GM12878 (cell line): Measurements from ENCODE around the gene PI4KB. TPM values are rescaled to one million over a fixed set of nuclear protein-coding genes. Genes with fewer than 3 reads are reported as not detected.
"Not testable (repeated sequence)": the region's sequence is repeated elsewhere in the genome, so short reads cannot be mapped to it uniquely, and the experiment has no call there.

ENCODE experiments used
- ATAC-seq: fragments of 200-7000 bp; cut with Tn5 transposase; 3 replicates; pipeline ENCODE4 v1.9.1; 2020; ENCODE audit warnings: mild to moderate bottlenecking, moderate library complexity
- BruUV-seq: library from RNA; stranded (reverse); fragments of 400-500 nt; replicated peaks from 2 replicates; lab custom pipeline; 2021; lab: Mats Ljungman, UMichigan
- CTCF ChIA-PET: fragments of 300-600 bp; sonication (Branson Sonifier 250); formaldehyde crosslinking; extraction: SDS; loops from one replicate; lab custom pipeline; 2021; ENCODE audit warnings: inconsistent platforms; lab: Yijun Ruan, JAX
- POLR2A ChIA-PET: fragments of 350-600 bp; formaldehyde crosslinking; extraction: SDS; loops from one replicate; lab custom pipeline; 2021; ENCODE audit warnings: inconsistent platforms; lab: Charles Lee
- RAD21 ChIA-PET: fragments of 300-600 bp; sonication (Branson Sonifier 250); formaldehyde crosslinking; loops from one replicate; lab custom pipeline; 2023; ENCODE audit warnings: antibody characterized with exemption; ENCODE audit not compliant: unreplicated experiment; lab: Charles Lee
- SMC1A ChIA-PET: fragments of 300-600 bp; sonication (Branson Sonifier 250); formaldehyde crosslinking; loops from one replicate; lab custom pipeline; 2023; ENCODE audit not compliant: unreplicated experiment, uncharacterized antibody; lab: Charles Lee
- DNase-seq: peaks from one replicate; pipeline ENCODE4 v3.0.0-alpha.2; 2011; ENCODE audit warnings: low read depth, low spot score
- FAIRE-seq: peaks from 3 replicates; lab custom pipeline; 2011; peaks lifted over from hg19 to GRCh38; lab: Jason Lieb, UNC
- H2AFZ ChIP-seq: 2 replicates; pipeline ENCODE4 v1.6.0; 2011; ENCODE audit warnings: low read depth, low read length, control low read depth; ENCODE audit not compliant: control insufficient read depth
- H3K27ac ChIP-seq: 2 replicates; pipeline ENCODE4 v1.5.1; 2011; ENCODE audit warnings: control low read depth; ENCODE audit not compliant: control insufficient read depth, insufficient read depth
- H3K27me3 ChIP-seq, 2 experiments: replicated peaks in 1 of 2; 2 replicates each; pipeline versions ENCODE4 v1.6.0 to v1.6.1; 2011; ENCODE audit warnings: low read length in 1 of 2; ENCODE audit not compliant: control insufficient read depth in 2 of 2, insufficient read depth in 2 of 2
- H3K36me3 ChIP-seq, 2 experiments: 2 replicates each; pipeline ENCODE4 v1.5.1; 2011; ENCODE audit warnings: low read length in 1 of 2; ENCODE audit not compliant: control insufficient read depth in 2 of 2, insufficient read depth in 2 of 2
- H3K4me1 ChIP-seq: 2 replicates; pipeline ENCODE4 v1.6.1; 2011; ENCODE audit warnings: mild to moderate bottlenecking, low read length, moderate library complexity, mixed read lengths; ENCODE audit not compliant: control insufficient read depth, insufficient read depth
- H3K4me2 ChIP-seq: 2 replicates; pipeline ENCODE4 v1.6.0; 2011; ENCODE audit warnings: control low read depth; ENCODE audit not compliant: control insufficient read depth, insufficient read depth
- H3K4me3 ChIP-seq: fragments of 200-600 bp; sonication (generic); 2 replicates; pipeline ENCODE4 v1.5.1; 2016
- H3K79me2 ChIP-seq: 2 replicates; pipeline ENCODE4 v1.6.0; 2011; ENCODE audit warnings: low read length; ENCODE audit not compliant: control insufficient read depth, insufficient read depth
- H3K9ac ChIP-seq: 2 replicates; pipeline ENCODE4 v1.8.0; 2011; ENCODE audit warnings: low read length, control low read depth, mixed read lengths; ENCODE audit not compliant: control insufficient read depth, insufficient read depth
- H3K9me3 ChIP-seq: replicated peaks from 3 replicates; pipeline ENCODE4 v1.5.1; 2011; ENCODE audit warnings: mild to moderate bottlenecking, low read length; ENCODE audit not compliant: control insufficient read depth, insufficient read depth
- H4K20me1 ChIP-seq: 2 replicates; pipeline ENCODE4 v1.6.0; 2011; ENCODE audit not compliant: control insufficient read depth, insufficient read depth
- BMI1 ChIP-seq: fragments of 450-650 bp; IDR thresholded peaks from 2 replicates; pipeline ENCODE4 v1.6.1; 2016; ENCODE audit warnings: mild to moderate bottlenecking, moderate library complexity, borderline replicate concordance
- CBX5 ChIP-seq: sonication (generic); IDR thresholded peaks from 2 replicates; pipeline ENCODE4 v1.6.1; 2016; ENCODE audit warnings: low read depth, moderate library complexity, mild to moderate bottlenecking, inconsistent platforms
- LARP7 ChIP-seq: fragments of 450-650 bp; IDR thresholded peaks from 2 replicates; pipeline ENCODE4 v1.6.1; 2017; ENCODE audit warnings: mild to moderate bottlenecking
- SUPT20H ChIP-seq: IDR thresholded peaks from 2 replicates; pipeline ENCODE4 v1.6.1; 2011; ENCODE audit warnings: low read depth, mild to moderate bottlenecking, low read length, moderate library complexity, borderline replicate concordance; ENCODE audit not compliant: control insufficient read depth
- WGBS: methylation state at CpG from one replicate; pipeline ENCODE4 v1.1.6; 2016; ENCODE audit warnings: low lambda C conversion rate; ENCODE audit not compliant: insufficient replicate concordance, insufficient coverage; ENCODE audit errors: missing lambda C conversion rate; 5-methylcytosine and 5-hydroxymethylcytosine counted together
- in situ Hi-C: fragments of 300-500 bp; cut with MboI; formaldehyde crosslinking; loops from 9 replicates; pipeline ENCODE4 v1.14.3; 2018; ENCODE audit warnings: mixed read lengths
- intact Hi-C: fragments of 100-400 bp; cut with micrococcal nuclease; formaldehyde crosslinking; loops from one replicate; pipeline ENCODE4 v1.14.2; 2022; ENCODE audit not compliant: unreplicated experiment
- polyA plus RNA-seq, 11 experiments: library from polyadenylated mRNA; depleted of rRNA in 4 of 11; unstranded in 6 of 11; stranded (reverse) in 5 of 11; fragments of >200 nt; fragmentation: Nextera tagmentation in 4 of 11; fragmentation: Illumina TruSeq in 1 of 11; extraction: Ambion mirVana in 4 of 11; extraction: Trizol in 1 of 11; gene quantifications; 1 replicate in 1 of 11; 2 replicates in 10 of 11; pipeline versions ENCODE4 v1.2.1 to v1.2.3, GENCODE V29; 2011 to 2016; ENCODE audit warnings: inconsistent platforms in 2 of 11, missing spikeins in 2 of 11, low read depth in 1 of 11
- total RNA-seq, 4 experiments: library from RNA; depleted of rRNA in 3 of 4; stranded (reverse); fragments of >200 nt in 3 of 4; fragmentation: Illumina TruSeq in 1 of 4; extraction: Trizol in 1 of 4; gene quantifications; 2 replicates each; pipeline versions ENCODE4 v1.2.1 to v1.2.3, GENCODE V29; 2013 to 2021

PI4KB gene
- total and polyA plus RNA-seq, 10 of the 15 experiments (the other 5 are each of a cell fraction or from before 2014, with no cell fraction given): 3.3 to 88.3 (median 51.7) TPM

DNA sequence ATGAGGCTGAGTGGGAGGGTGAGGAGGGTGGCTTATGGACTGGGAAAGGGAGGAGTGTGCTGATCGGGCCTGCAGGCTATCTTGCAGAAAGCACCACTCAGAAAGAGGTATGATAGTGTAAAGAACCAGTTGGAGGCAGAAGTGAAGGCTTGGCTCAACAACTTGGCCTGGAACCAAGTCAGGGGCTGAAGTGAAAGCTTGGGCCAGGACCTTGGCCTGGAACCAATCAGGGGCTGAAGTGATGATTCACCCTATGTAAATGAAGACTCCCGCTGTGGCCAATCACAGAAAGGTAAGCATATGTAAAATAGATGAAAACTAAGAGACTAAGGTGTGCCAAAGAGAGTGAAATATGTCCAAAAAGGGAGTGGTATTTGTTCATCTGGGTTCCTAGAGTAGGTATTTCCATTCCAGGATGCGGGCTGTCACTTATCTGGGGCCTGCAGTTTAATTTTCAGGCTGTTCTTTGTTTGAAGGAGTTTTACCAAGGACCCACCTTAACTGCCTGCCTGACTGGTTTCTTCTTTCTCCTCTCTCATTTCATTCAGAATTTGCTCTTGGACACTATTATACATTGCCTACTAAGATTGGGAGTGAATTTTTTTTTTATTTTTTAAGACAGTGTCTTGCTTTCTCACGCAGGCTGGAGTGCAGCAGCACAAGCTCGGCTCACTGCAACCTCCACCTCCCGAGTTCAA, 25.0 kb upstream of the PI4KB start:
- no peak for FAIRE-seq
- CTCF ChIA-PET: interaction anchor here (1.0 to 2.9 kb wide), 3 partner anchors 11 to 195 kb away, joined by 3 to 26 read pairs (median 7); no protein-coding TSS in a partner anchor

DNA sequence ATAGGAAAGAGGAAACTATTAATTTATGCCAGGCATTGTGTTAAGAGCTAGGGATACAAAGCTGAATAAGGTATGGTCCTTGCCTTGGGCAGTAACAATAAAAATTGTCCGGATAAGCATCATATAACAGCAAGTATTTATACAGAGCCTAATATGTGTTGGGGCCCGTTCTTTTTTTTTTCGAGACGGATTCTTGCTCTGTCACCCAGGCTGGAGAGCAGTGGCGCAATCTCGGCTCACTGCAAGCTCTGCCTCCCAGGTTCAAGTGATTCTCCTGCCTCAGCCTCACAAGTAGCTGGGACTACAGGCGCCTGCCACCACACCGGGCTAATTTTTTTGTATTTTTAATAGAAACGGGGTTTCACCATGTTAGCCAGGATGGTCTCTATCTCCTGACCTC, 23.1 kb upstream of the PI4KB start:
- H4K20me1 ChIP-seq, H3K27me3 ChIP-seq, H3K36me3 ChIP-seq, H3K4me3 ChIP-seq, H3K9ac ChIP-seq, H3K4me1 ChIP-seq, FAIRE-seq, in situ Hi-C loops, H3K4me2 ChIP-seq, intact Hi-C loops, H2AFZ ChIP-seq, BruUV-seq, DNase-seq, ATAC-seq, H3K9me3 ChIP-seq, H3K27ac ChIP-seq: not testable (repeated sequence)
- RAD21 ChIA-PET: interaction anchor here (1.2 kb wide), 1 partner anchor 49 kb away, joined by 3 read pairs; the partner anchor contains the start of gene PSMB4
- peaks cover 12% of the 10 kb centered on the region for H3K79me2 ChIP-seq
- CTCF ChIA-PET: interaction anchor here (1.3 to 2.9 kb wide), 3 partner anchors 9 to 49 kb away, joined by 8 to 26 read pairs (median 11); partner anchors contain the start of gene PSMB4
- POLR2A ChIA-PET: interaction anchor here (1.3 to 4.1 kb wide), 2 partner anchors 9 to 24 kb away, joined by 4 to 22 read pairs; partner anchors contain the start of gene PI4KB
- SMC1A ChIA-PET: interaction anchor here (1.1 to 1.9 kb wide), 3 partner anchors 9 to 48 kb away, joined by 3 to 7 read pairs (median 6); partner anchors contain the start of gene PSMB4
- WGBS: 94% methylated on average over 9 of the region's 9 CpGs

More for the DNA sequence above, 25.0 kb upstream of the PI4KB start:
- BruUV-seq: no TSS peak
- H4K20me1 ChIP-seq: no peaks in the 10 kb centered on the region
- no peak overlapping the region for H3K27ac ChIP-seq
- no peak overlapping the region for H2AFZ ChIP-seq
- H3K27me3 ChIP-seq: no peaks in the 10 kb centered on the region
- intact Hi-C loops: no loop called here
- H3K36me3 ChIP-seq: no peaks in the 10 kb centered on the region
- peaks cover 7% of the 10 kb centered on the region for H3K4me1 ChIP-seq
- H3K9me3 ChIP-seq: no peaks in the 10 kb centered on the region; the same call in 2 of the 3 replicates
- H3K9ac ChIP-seq: no peak overlapping the region
- ChIA-PET SMC1A (interaction anchor here (0.6 to 2.2 kb wide), 4 partner anchors 25 to 665 kb away, joined by 3 to 8 read pairs (median 4); partner anchors contain the start of gene PI4KB), POLR2A (interaction anchor here (0.6 kb wide), 1 partner anchor 16 kb away, joined by 4 read pairs; no protein-coding TSS in a partner anchor), RAD21 (no interaction called here)
- peak; percentile 48; the same call in 1 of the 2 replicates for TF ChIP-seq CBX5
- TF ChIP-seq BMI1: no peak
- no peak for TF ChIP-seq LARP7
- no peak for TF ChIP-seq SUPT20H
- no peak overlapping the region for H3K4me3 ChIP-seq
- H3K79me2 ChIP-seq: no peaks in the 10 kb centered on the region
- in situ Hi-C loops: no loop called here
- no peak for ATAC-seq
- no peak for DNase-seq
- no peak overlapping the region for H3K4me2 ChIP-seq
- WGBS: 95% methylated on average over 6 of the region's 6 CpGs
